A673 (cell line): ENCODE results near the gene TMEM218. TPM values are rescaled to one million over a fixed set of nuclear protein-coding genes. Genes with fewer than 3 reads are reported as not detected.

Experiments used
- BruUV-seq: library from RNA; stranded (reverse); fragments of 400-500 nt; replicated peaks from 2 replicates; lab custom pipeline; 2021; lab: Mats Ljungman, UMichigan
- CTCF ChIA-PET: fragments of 300-600 bp; sonication (Branson Sonifier 250); formaldehyde crosslinking; loops from one replicate; lab custom pipeline; 2022; ENCODE audit warnings: antibody characterized with exemption; lab: Charles Lee
- POLR2A ChIA-PET: fragments of 300-600 bp; sonication (Branson Sonifier 250); formaldehyde crosslinking; loops from one replicate; lab custom pipeline; 2022; ENCODE audit warnings: antibody characterized with exemption; ENCODE audit not compliant: low non-redundant PET; lab: Charles Lee
- DNase-seq: peaks from one replicate; pipeline ENCODE4 v3.0.0-alpha.2; 2015; ENCODE audit warnings: low spot score
- H3K27ac ChIP-seq: fragments of 200-600 bp; sonication (generic); 2 replicates; pipeline ENCODE4 v1.5.1; 2016; ENCODE audit warnings: mixed run types, low read depth, mild to moderate bottlenecking, mixed read lengths, antibody characterized with exemption, low read length; ENCODE audit not compliant: poor library complexity, severe bottlenecking
- H3K27me3 ChIP-seq: fragments of 200-600 bp; sonication (generic); replicated peaks from 2 replicates; pipeline ENCODE4 v1.6.1; 2017; ENCODE audit warnings: mixed run types, low read depth, mild to moderate bottlenecking, mixed read lengths, antibody characterized with exemption, low read length; ENCODE audit not compliant: insufficient read depth, poor library complexity
- H3K36me3 ChIP-seq: fragments of 200-600 bp; sonication (generic); 2 replicates; pipeline ENCODE4 v1.6.1; 2016; ENCODE audit warnings: mixed run types, mild to moderate bottlenecking, mixed read lengths, antibody characterized with exemption, low read length; ENCODE audit not compliant: insufficient read depth, poor library complexity, severe bottlenecking
- H3K4me1 ChIP-seq: fragments of 200-600 bp; sonication (generic); 2 replicates; pipeline ENCODE4 v1.6.1; 2017; ENCODE audit warnings: mixed run types, mild to moderate bottlenecking, mixed read lengths, antibody characterized with exemption, low read length; ENCODE audit not compliant: insufficient read depth, poor library complexity, severe bottlenecking
- H3K4me3 ChIP-seq: fragments of 200-600 bp; sonication (generic); 2 replicates; pipeline ENCODE4 v1.5.1; 2016; ENCODE audit warnings: low read depth, mixed run types, mild to moderate bottlenecking, mixed read lengths, low read length; ENCODE audit not compliant: poor library complexity, severe bottlenecking
- H3K9me3 ChIP-seq: fragments of 200-600 bp; sonication (generic); 2 replicates; pipeline ENCODE4 v1.6.1; 2016; ENCODE audit warnings: mixed run types, low read depth, mild to moderate bottlenecking, mixed read lengths, antibody characterized with exemption, low read length; ENCODE audit not compliant: poor library complexity, severe bottlenecking
- CTCF ChIP-seq: fragments of 300-800, 200-600 bp; sonication (generic); conservative IDR thresholded peaks from 2 replicates; pipeline ENCODE4 v1.5.1; 2017; ENCODE audit warnings: low read depth, mild to moderate bottlenecking, antibody characterized with exemption, low read length, moderate library complexity, mixed read lengths
- EZH2 ChIP-seq: fragments of 200-600 bp; sonication (generic); IDR thresholded peaks from 2 replicates; pipeline ENCODE4 v1.6.1; 2017; ENCODE audit warnings: borderline replicate concordance, low read depth, mild to moderate bottlenecking, mixed read lengths, antibody characterized with exemption, low read length; ENCODE audit not compliant: poor library complexity, severe bottlenecking
- intact Hi-C: fragments of 100-400 bp; cut with micrococcal nuclease; formaldehyde crosslinking; loops from one replicate; pipeline ENCODE4 v1.10.0; 2022; ENCODE audit not compliant: unreplicated experiment
- total RNA-seq: library from RNA; stranded (reverse); gene quantifications from 2 replicates; pipeline ENCODE4 v1.2.3, GENCODE V29; 2021

The TMEM218 gene
- total RNA-seq, 1 experiment from 2014 or later: 28.8 TPM

- Histone ChIP-seq H3K27ac (no peak overlapping the region), H3K4me1 (no peaks in the 10 kb centered on the region), H3K36me3 (no peaks in the 10 kb centered on the region), H3K27me3 (peaks cover 64% of the 10 kb centered on the region), H3K4me3 (peak overlapping the region; percentile 38), H3K9me3 (no peaks in the 10 kb centered on the region)
- peak; percentile 14 for TF ChIP-seq EZH2
- TF ChIP-seq CTCF: no peak
- BruUV-seq: no TSS peak
- no peak for DNase-seq
- intact Hi-C loops: no loop called here
- ChIA-PET POLR2A (no interaction called here), CTCF (no interaction called here)
Measured at GRCh38 chr11:125062218-125062930, 49.1 kb downstream of the TMEM218 start.

GRCh38 chr11:125061281-125061680, 50.1 kb downstream of the TMEM218 start:
- H3K27me3 ChIP-seq: peaks cover 62% of the 10 kb centered on the region
- no peak for DNase-seq
- ChIA-PET CTCF (no interaction called here), POLR2A (no interaction called here)
- no peak overlapping the region for H3K4me3 ChIP-seq
- no peaks in the 10 kb centered on the region for H3K4me1 ChIP-seq
- no TSS peak for BruUV-seq
- no peaks in the 10 kb centered on the region for H3K36me3 ChIP-seq
- intact Hi-C loops: no loop called here
- no peak for TF ChIP-seq EZH2
- TF ChIP-seq CTCF: no peak
- H3K9me3 ChIP-seq: no peaks in the 10 kb centered on the region
- no peak overlapping the region for H3K27ac ChIP-seq

GRCh38 chr11:125057693-125058016, 53.8 kb downstream of the TMEM218 start:
- Histone ChIP-seq H3K27me3 (peaks cover 25% of the 10 kb centered on the region), H3K4me3 (no peak overlapping the region), H3K4me1 (no peaks in the 10 kb centered on the region), H3K27ac (no peak overlapping the region), H3K36me3 (no peaks in the 10 kb centered on the region), H3K9me3 (no peaks in the 10 kb centered on the region)
- no peak for DNase-seq
- ChIA-PET POLR2A (no interaction called here), CTCF (no interaction called here)
- intact Hi-C loops: no loop called here
- BruUV-seq: no TSS peak
- TF ChIP-seq CTCF (no peak), EZH2 (no peak)
